ENCODE results near the gene MT1G. TPM values are rescaled to one million over a fixed set of nuclear protein-coding genes. Genes with fewer than 3 reads are reported as not detected.
A peak's percentile ranks its signal among the peaks of the same experiment; 100 is the strongest.

MT1G gene
- total RNA-seq, 4 donors from 2014 or later = 21.0 to 1,835 (median 81.0) TPM

DNA sequence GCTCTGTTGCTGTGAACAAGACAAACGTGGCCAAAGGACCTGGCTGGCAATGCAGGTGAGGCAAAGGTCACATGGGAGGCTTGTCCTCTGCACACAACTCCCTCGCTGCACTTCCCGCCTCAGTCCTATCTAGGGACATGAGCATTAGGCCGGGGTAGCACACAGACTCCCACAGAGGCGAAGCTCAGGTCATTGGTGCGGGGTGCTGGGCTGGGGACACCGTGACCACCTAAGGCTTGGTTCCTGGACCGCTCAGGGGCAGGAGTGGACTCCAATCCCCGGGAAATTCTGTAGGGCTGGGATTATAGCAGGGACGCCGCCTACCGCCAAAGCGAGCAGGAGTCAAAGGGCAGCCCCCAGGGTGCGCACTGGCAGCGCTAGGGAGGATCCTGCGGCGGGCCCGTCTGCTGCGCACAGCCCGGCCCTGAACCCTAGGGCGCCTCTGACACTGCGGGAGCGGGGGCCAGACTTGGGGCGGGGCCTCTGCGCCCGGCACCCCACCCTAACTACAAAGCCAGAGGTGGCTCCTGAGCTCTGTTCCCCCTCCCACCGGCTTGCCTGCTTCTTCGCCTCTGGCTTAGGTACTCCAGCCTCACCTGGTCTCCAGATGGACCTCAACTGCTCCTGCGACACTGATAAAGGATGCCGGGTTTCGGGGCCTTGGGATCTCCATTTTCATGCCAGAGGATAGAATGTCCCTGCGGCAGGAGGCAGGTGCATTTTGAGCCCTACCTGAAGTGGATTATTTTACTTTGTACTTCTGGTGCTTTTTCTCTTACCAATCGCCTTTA, 20.0 kb downstream of the MT1G start:
- in situ Hi-C loops (cut with MboI; ENCODE audit: low pct_ligation_motif_present in 1 of 4, low pct_unique_long_range_greater_than_20kb in 1 of 4, low sequenced_read_pairs in 3 of 4) (no loop called here), intact Hi-C loops (cut with DNase I; ENCODE audit: low total_unique reads) (no loop called here)
- Histone ChIP-seq H3K4me1 (peaks cover 5 to 25% (median 16%) of the 10 kb centered on the region in 4 donors), H3K36me3 (no peaks in the 10 kb centered on the region), H3K27ac (no peak overlapping the region), H3K9me3 (no peaks in the 10 kb centered on the region), H3K4me3 (no peak overlapping the region), H3K27me3 (peaks cover 51% of the 10 kb centered on the region)
- peak; percentile 55 for DNase-seq
- WGBS, 2 donors (ENCODE audit: low coverage in 1 of 2) = 27 to 46% methylated on average over 4 to 27 of the region's 33 CpGs
- TF ChIP-seq, protein P1, sequence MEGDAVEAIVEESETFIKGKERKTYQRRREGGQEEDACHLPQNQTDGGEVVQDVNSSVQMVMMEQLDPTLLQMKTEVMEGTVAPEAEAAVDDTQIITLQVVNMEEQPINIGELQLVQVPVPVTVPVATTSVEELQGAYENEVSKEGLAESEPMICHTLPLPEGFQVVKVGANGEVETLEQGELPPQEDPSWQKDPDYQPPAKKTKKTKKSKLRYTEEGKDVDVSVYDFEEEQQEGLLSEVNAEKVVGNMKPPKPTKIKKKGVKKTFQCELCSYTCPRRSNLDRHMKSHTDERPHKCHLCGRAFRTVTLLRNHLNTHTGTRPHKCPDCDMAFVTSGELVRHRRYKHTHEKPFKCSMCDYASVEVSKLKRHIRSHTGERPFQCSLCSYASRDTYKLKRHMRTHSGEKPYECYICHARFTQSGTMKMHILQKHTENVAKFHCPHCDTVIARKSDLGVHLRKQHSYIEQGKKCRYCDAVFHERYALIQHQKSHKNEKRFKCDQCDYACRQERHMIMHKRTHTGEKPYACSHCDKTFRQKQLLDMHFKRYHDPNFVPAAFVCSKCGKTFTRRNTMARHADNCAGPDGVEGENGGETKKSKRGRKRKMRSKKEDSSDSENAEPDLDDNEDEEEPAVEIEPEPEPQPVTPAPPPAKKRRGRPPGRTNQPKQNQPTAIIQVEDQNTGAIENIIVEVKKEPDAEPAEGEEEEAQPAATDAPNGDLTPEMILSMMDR (IDR thresholded peaks at IDR 0.05) = peak in 1 of 5 experiments; percentile 11
- no peak for TF ChIP-seq POLR2AphosphoS5 (IDR thresholded peaks at IDR 0.05)

DNA sequence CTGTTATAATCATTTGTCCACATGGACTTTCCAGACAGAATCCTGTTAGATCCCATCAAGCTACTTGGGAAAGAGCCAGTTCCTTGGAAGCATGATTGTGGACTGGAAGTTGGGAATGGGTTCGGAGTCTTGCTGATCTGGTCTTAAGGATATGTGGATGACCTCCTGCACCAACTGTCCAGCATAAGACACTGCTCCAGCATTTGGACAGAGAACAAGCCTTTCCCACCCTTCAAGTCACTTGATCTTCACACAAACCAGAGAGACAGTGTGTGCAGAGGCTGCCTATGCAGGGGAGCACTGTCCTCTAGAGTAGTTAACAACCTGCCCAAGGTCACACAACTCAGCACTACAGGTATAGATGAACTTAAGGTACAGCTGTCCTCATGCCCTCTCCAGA, 22.0 kb downstream of the MT1G start:
- Histone ChIP-seq H3K27ac (no peak overlapping the region), H3K4me3 (no peak overlapping the region), H3K36me3 (no peaks in the 10 kb centered on the region), H3K27me3 (peaks cover 52% of the 10 kb centered on the region), H3K4me1 (peaks cover 5 to 27% (median 17%) of the 10 kb centered on the region in 4 donors), H3K9me3 (no peaks in the 10 kb centered on the region)
- in situ Hi-C loops (cut with MboI; ENCODE audit: low pct_ligation_motif_present in 1 of 4, low pct_unique_long_range_greater_than_20kb in 1 of 4, low sequenced_read_pairs in 3 of 4) (no loop called here), intact Hi-C loops (cut with DNase I; ENCODE audit: low total_unique reads) (no loop called here)
- 0% methylated on average over 1 of the region's 1 CpG; no CpG with 5 or more reads in 1 of the 2 donors for WGBS, 2 donors (ENCODE audit: low coverage in 1 of 2)
- no peak for DNase-seq
- no peak for TF ChIP-seq POLR2AphosphoS5 (IDR thresholded peaks at IDR 0.05)
- TF ChIP-seq, protein P1 (IDR thresholded peaks at IDR 0.05) = no peak
- no peak for TF ChIP-seq EP300 (IDR thresholded peaks at IDR 0.05; ENCODE audit: low read depth)
- TF ChIP-seq POLR2A (IDR thresholded peaks at IDR 0.05) = no peak

DNA sequence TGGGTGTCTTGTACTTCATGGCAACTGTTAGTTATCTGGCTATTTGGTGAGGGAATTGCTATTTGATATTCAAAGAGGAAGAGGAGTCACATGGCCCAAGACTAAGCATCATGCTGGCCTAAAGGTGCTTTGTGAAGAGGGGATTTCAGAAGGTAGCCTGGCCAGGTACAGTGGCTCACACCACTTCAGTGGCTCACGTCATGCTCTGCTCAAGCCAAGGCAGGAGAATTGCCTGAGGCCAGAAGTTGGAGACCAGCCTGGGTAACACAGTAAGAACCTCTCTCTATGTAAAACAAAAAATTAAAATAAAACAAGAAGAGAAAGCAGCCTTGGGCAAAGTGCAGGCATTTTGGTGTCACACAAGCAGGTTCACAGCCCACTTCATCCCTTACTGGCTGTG, 22.6 kb downstream of the MT1G start:
- Histone ChIP-seq H3K27ac (no peak overlapping the region), H3K27me3 (peaks cover 57% of the 10 kb centered on the region), H3K4me3 (no peak overlapping the region), H3K4me1 (peaks cover 5 to 27% (median 17%) of the 10 kb centered on the region in 4 donors), H3K36me3 (no peaks in the 10 kb centered on the region), H3K9me3 (no peaks in the 10 kb centered on the region)
- in situ Hi-C loops (cut with MboI; ENCODE audit: low pct_ligation_motif_present in 1 of 4, low pct_unique_long_range_greater_than_20kb in 1 of 4, low sequenced_read_pairs in 3 of 4) = no loop called here
- intact Hi-C loops (cut with DNase I; ENCODE audit: low total_unique reads) = no loop called here
- 71 to 95% methylated on average over 1 of the region's 1 CpG for WGBS, 2 donors (ENCODE audit: low coverage in 1 of 2)
- no peak for DNase-seq
- no peak for TF ChIP-seq EP300 (IDR thresholded peaks at IDR 0.05; ENCODE audit: low read depth)
- TF ChIP-seq, protein P1 (IDR thresholded peaks at IDR 0.05) = no peak

DNA sequence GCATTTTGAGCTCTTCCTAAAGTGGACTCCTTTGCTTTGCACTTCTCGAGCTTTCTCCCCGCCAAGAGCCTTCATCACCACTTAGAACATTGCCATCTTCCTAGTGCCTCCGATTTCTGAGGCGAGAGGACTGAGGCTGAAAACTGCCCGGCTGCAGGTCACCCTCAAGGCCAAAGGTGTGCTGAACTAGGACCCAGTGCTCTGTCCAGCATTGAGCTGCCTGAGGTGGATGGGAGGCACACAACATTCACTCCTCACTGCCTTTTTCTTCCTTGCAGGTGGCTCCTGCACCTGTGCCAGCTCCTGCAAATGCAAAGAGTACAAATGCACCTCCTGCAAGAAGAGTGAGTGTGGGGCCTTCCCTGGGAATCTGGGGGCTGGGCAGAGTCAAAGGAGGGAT, 24.0 kb downstream of the MT1G start:
- no peak for TF ChIP-seq POLR2AphosphoS5 (IDR thresholded peaks at IDR 0.05)
- no peak for TF ChIP-seq EP300 (IDR thresholded peaks at IDR 0.05; ENCODE audit: low read depth)
- TF ChIP-seq POLR2A (IDR thresholded peaks at IDR 0.05) = no peak
- TF ChIP-seq, protein P1 (IDR thresholded peaks at IDR 0.05) = no peak
- H3K4me1 ChIP-seq = peaks cover 9 to 32% (median 18%) of the 10 kb centered on the region in 4 donors
- no peak for DNase-seq
- H3K27me3 ChIP-seq = peaks cover 60% of the 10 kb centered on the region
- peak overlapping the region in 2 of 4 donors; percentile 34 to 52 for H3K27ac ChIP-seq
- peak overlapping the region in 1 of 4 donors; percentile 48 for H3K4me3 ChIP-seq
- H3K9me3 ChIP-seq = no peaks in the 10 kb centered on the region
- in situ Hi-C loops (cut with MboI; ENCODE audit: low pct_ligation_motif_present in 1 of 4, low pct_unique_long_range_greater_than_20kb in 1 of 4, low sequenced_read_pairs in 3 of 4) (no loop called here), intact Hi-C loops (cut with DNase I; ENCODE audit: low total_unique reads) (no loop called here)
- 46% methylated on average over 5 of the region's 5 CpGs; no CpG with 5 or more reads in 1 of the 2 donors for WGBS, 2 donors (ENCODE audit: low coverage in 1 of 2)
- no peaks in the 10 kb centered on the region for H3K36me3 ChIP-seq
